ENCODE results near the gene THEM5.
"Not testable (repeated sequence)": the region's sequence is repeated elsewhere in the genome, so short reads cannot be mapped to it uniquely, and the experiment has no call there.

THEM5 gene, protein sequence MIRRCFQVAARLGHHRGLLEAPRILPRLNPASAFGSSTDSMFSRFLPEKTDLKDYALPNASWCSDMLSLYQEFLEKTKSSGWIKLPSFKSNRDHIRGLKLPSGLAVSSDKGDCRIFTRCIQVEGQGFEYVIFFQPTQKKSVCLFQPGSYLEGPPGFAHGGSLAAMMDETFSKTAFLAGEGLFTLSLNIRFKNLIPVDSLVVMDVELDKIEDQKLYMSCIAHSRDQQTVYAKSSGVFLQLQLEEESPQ

DNA sequence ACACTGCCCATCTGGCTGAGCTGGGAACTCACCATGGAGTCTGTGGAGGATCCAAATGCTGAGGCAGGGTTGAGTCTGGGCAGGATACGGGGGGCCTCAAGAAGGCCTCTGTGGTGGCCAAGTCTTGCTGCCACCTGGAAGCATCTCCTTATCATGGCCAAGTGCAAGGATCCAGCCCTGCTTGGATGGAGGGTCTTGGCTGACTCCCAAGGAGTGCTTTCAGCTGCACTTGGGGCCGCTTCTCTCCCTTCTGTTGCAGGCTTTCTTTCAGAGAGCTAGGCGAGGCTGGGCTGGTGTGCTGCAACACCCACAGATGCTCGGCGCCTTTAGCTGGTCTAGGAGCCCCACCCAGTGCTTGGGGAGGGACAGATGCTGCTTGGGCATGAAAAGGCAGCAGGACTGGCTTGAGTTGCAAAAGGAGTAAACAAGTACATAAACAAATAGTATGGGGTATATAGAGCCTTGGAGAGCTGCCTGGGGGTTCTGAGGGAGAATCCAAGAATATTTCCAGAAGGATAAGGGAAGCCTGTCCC is at the start of gene THEM5:
Gene THEM5 (minus strand): TSS at position 302 of the 533 bp plus-strand sequence. CDS start 147 bp downstream, at position 155.
- no peak for DNase-seq (ENCODE audit: low spot score)

DNA sequence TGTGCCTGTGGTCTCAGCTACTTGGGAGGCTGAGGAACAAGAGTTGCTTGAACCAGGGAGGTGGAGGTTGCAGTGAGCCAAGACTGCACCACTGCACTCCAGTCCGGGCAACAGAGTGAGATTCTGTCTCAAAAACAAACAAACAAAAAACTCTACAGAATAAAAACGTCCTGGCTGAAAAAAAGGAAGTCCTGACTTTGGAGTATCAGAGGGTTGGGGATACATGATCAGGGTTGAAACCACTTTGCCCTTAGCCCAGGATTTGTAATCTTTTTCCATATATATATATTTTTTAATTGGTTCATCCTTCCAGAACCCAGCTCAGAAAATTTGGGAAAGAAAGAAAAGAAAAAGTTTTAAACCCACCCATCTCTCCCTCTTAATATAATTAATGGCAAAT is 49.3 kb upstream of the THEM5 start:
- DNase-seq (ENCODE audit: low spot score) = no peak

DNA sequence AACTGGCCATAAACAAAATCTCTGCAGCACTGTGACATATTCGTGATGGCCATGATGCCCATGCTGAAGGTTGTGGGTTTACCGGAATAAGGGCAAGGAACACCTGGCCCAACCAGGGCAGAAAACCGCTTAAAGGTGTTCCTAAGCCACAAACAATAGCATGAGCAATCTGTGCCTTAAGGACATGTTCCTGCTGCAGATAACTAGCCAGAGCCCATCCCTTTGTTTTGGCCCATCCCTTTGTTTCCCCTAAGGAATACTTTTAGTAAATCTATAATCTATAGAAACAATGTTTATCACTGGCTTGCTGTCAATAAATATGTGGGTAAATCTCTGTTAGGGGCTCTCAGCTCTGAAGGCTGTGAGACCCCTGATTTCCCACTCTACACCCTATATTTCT is 47.3 kb upstream of the THEM5 start:
- DNase-seq (ENCODE audit: low spot score) = not testable (repeated sequence)

DNA sequence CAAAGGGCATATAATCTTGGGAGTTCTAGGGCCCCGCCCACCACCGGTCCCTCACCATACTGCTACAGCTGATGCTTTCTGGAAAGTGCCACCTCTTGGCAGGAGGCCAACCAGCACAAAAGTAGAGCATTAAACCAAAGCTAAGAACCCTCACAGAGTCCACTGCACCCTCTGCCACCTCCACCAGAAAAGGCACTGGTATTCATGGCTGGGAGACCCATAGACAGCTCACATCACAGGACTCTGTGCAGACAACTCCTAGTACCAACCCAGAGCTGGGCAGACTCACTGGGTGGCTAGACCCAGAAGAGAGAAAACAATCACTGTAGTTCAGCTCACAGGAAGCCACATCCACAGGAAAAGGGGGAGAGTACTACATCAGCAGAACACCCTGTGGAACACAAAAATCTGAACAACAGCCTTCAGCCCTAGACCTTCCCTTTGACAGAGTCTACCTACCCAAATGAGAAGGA is 45.0 kb upstream of the THEM5 start:
- no peak for DNase-seq (ENCODE audit: low spot score)

DNA sequence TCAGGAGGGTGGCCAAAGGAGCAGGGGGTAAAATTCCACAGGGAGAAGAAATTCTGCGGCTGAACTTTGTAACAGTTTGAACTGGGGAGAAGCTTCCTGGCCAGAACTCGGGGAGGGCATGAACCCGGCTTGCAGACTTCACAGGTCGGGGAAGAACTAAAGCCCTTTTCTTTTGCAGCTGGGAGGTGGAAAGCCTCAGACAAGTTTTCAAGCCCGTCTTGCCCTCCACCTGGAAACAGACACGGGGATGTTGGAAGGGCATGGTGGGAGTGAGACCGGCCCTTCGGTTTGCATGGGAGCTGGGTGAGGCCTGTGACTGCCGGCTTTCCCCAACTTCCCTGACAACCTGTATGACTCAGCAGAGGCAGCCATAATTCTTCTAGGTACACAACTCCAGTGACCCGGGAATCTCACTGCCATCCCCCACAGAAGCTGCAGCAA is 44.5 kb upstream of the THEM5 start:
- no peak for DNase-seq (ENCODE audit: low spot score)

DNA sequence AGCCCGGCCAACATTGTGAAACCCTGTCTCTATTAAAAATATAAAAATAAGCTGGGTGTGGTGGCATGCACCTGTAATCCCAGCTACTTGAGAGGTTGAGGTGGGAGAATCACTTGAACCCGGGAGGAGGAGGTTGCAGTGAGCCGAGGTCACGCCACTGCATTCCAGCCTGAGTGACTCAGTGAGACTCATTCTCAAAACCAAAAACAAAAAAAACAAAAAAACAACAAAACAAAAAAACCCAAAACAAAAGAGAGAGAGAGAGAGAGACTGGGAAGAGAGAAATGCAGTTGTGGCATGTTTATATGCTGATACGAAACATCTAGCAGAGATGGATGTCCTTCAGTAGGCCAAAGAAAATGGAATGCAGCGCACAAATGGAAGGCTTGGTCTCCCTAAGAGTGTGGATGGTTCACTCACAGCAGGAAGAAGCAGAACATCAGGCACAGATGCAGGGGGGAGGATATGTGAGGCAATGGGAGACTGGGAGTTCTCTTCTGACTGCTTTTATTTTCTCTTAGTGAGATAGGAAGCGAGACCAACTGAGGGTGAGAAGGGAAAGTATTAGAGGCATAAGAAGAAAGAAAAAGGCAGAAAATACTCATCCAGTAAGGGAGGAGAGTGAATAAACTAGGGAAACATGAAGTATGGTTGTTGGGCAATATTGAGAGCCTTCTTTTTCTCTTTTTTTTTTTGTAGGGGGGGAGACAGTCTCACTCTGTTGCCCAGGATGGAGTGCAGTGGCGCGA is 39.8 kb upstream of the THEM5 start:
- no peak for DNase-seq (ENCODE audit: low spot score)

DNA sequence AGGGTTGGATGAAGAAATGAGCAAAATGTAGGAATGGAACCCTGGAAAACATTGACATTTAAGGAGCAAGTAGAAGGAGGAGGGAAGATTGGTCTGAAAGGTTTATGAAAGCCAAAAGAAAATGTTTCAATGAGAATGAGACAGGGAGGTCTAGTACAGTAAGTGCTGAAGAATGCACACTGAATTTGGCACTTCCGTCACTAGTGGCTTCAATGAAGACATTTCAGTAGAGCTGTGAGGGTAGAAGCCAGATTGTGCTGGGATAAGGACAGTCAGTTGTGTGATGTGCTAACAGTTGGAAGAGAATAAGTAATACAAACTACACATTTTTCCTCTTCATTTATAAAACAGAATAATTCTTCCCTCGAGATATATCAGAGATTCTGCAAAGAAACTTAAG is 38.7 kb upstream of the THEM5 start:
- DNase-seq (ENCODE audit: low spot score) = no peak

DNA sequence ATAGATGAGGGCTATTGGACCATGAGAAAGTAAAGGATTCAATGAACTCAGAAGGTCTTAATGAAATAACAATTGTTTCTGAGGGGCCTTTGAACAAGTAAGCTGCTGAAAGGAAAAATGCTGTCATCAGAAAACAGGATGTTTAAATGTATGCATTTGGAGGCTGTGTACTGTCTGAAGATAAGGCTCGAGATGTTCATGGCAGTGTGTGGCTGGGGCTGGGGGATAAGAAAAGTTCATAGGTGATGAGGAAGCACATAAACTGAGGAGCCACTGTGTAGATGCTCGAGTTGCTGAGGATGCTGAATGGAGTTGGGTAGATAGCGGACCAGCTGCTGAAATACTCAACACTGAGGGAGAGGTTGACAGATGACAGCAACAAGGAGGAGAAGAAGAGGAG is 38.0 kb upstream of the THEM5 start:
- DNase-seq (ENCODE audit: low spot score) = no peak

DNA sequence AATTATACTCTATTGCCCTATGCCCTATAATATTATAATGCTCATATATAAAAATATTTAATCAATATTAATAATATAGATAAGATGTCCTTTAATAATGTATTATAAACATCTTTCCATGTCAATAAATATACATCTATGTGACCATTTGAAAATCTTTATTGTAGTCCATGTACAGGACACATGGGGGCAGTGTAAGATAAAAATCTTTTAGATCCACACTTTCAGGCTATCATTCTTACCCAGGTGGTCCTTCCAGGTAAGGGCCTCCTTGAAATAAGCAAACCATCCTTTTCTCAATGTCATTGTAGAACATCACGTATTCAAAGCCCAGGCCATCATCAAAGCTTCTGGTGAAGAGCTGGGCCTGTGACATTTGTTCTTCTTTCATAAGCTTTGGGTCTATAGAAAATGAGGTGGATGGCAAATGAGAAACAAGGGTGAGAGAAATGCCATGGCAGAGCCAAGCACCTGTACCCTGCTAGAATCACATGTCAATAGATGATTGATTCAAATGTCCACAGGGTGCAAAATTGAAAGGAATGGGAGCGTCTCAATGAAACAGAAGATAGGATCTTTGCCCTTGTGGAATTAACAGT is 35.6 kb upstream of the THEM5 start:
- peak; percentile 41 for DNase-seq (ENCODE audit: low spot score)

DNA sequence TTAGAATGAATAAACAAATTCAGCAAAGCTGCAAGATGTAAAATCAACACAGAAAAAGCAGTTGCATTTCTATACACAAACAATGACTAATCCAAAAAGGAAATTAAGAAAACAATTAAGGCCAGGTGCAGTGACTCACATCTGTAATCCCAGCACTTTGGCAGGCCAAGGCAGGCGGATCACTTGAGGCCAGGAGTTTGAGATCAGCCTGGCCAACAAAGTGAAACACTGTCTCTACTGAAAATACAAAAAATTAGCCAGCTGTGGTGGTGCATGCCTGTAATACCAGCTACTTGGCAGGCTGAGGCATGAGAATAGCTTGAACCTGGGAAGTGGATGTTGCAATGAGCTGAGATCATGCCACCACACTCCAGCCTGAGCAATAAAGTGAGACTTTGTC is 33.5 kb upstream of the THEM5 start:
- DNase-seq (ENCODE audit: low spot score) = no peak

DNA sequence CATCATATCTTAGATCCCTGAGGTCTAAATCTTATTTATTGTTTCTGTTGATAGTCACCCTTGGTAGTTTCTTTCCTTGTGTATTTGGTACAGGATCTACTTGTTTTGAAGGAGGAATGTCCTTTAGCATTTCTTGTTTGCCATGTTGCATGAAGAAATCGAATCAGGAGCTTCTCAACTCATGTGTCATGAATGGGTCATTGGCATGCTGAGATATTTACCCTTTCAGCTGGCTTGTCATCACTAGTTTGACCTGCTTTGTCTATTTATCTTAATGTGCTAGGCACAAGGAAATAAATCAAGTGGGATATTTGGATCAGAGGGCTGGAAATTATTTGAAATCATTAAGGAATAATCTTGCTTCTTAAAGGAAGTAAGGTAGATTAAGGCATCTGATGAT is 32.0 kb upstream of the THEM5 start:
- no peak for DNase-seq (ENCODE audit: low spot score)

DNA sequence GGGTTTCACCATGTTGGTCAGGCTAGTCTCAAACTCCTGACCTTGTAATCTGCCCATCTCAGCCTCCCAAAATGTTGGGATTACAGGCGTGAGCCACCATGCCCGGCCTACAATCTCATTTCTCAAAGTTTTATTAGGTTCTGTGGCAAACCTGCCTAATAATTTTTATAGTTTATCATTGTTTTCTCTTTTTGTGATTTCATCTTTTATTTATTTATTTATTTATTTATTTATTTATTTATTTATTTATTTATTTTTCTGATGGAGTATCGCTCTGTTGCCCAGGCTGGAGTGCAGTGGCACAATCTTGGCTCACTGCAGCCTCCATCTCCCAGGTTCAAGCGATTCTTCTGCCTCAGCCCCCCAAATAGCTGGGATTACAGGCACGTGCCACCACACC is 31.4 kb upstream of the THEM5 start:
- DNase-seq (ENCODE audit: low spot score) = not testable (repeated sequence)

DNA sequence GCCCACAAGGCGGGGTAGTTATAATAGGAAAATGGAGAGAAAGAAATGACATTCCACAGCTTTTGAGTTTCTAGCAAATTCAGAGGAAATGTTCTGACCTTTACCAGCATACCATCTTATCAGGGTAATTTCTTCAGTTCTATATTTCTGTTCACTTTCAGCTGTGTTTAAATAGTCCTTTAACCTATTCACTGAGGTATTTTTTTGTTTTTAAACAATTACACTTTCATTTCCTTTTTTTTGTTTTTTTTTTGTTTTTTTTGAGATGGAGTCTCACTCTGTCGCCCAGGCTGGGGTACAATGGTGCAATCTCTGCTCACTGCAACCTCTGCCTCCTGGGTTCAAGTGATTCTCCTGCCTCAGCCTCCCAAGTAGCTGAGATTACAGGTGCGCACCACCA is 30.9 kb upstream of the THEM5 start:
- not testable (repeated sequence) for DNase-seq (ENCODE audit: low spot score)

DNA sequence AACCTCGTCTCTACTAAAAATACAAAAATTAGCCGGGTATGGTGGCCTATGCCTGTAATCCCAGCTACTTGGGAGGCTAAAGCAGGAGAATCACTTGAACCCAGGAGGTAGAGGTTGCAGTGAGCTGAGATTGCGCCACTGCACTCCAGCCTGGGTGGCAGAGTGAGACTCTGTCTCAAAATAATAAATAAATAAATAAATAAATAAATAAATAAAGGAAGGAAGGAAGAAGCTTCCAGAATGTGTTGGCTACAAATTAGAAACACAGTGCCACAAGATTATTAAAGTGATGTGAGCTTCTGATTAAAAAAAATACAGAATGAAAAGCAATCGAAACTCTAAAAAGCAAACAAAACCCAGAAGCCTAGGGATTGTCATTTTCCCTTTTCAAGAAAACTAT is 30.4 kb upstream of the THEM5 start:
- not testable (repeated sequence) for DNase-seq (ENCODE audit: low spot score)

DNA sequence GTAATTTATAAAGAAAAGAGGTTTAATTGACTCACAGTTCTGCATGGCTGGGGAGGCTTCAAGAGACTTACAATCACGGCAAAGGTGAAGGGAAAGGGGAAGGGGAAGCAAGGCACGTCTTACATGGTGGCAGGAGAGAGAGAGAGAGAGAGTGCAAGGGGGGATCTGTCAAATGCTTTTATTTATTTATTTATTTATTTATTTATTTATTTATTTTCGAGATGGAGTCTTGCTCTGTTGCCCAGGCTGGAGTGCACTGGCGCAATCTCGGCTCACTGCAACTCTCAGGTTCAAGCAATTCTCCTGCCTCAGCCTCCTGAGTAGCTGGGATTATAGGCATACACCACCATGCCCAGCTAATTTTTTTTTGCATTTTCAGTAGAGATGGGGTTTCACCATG is 29.4 kb upstream of the THEM5 start:
- DNase-seq (ENCODE audit: low spot score) = not testable (repeated sequence)

DNA sequence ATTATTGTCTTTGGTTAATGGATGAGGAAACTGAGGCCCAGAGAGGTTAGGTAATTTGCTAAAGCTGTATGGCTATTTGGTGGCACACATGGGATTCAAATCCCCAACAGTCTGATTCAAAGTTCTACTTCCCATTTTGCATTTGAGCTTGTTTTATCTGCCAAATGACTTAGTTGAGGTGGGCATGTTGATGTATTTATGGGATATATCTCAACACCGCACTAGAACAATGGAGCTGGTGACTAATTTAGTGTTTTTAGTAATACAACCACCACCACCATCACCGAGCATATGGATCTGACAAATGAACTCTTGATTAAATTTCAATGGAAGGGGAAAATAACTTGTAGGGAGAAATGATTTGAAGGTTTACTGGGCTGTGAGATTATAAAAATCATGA is 29.0 kb upstream of the THEM5 start:
- no peak for DNase-seq (ENCODE audit: low spot score)

DNA sequence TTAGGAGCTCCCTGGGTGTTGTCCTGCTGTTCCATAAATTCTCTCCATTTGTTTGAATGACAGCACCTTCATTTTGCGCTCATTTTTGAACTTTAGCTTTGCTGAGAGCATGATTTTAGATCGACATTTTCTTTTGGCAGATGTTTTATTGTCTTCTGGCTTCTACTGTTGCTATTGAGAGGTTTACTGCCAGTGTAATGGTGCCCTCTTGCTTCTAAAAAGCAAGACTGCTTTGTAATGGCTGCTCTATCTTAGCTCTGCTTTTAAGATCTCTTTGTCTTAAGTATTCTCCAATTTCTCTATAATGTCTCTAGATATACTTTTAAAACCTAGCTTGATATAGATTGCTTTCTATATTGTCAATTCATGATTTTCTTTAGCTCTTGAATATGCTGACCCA is 28.0 kb upstream of the THEM5 start:
- no peak for DNase-seq (ENCODE audit: low spot score)

DNA sequence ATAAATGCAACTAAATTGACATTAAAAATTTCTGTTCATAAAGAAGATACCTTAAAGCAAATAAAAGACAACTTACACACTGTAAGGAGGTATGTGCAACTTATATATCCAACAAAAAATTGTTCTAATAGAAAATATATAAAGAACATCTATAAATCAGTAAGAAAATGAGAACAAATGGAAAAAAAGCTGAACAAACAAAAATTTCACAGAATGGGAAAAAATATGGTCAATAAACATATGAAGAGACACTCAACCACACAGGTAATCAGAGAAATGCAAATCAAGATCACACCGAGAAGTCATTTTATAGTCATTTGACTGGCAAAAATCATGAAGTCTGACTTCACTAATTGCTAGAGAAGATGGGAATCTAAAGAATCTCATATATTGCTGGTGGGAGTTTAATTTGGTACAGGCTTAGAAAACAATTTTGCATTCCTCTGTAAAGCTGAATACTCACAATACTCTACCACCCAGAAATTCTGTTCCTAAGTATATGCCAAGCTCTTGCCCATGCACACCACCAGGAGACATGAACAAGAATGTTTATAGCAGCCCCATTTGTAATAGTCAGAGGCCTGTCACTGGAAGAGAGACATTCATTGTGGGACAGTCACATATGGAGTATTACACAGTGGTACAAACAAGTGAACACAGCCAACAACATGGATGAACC is 22.0 kb upstream of the THEM5 start:
- no peak for DNase-seq (ENCODE audit: low spot score)

DNA sequence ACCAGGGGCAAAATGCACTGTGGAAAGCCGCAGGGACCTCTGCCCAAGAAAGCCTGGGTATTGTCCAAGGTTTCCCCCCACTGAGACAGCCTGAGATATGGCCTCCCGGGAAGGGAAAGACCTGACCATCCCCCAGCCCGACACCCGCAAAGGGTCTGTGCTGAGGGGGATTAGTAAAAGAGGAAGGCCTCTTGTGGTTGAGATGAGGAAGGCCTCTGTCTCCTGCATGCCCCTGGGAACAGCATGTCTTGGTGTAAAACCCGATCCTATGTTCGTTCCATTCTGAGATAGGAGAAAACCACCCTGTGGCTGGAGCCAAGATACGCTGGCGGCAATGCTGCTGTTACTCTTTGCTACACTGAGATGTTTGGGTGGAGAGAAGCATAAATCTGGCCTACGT is 19.3 kb upstream of the THEM5 start:
- not testable (repeated sequence) for DNase-seq (ENCODE audit: low spot score)

DNA sequence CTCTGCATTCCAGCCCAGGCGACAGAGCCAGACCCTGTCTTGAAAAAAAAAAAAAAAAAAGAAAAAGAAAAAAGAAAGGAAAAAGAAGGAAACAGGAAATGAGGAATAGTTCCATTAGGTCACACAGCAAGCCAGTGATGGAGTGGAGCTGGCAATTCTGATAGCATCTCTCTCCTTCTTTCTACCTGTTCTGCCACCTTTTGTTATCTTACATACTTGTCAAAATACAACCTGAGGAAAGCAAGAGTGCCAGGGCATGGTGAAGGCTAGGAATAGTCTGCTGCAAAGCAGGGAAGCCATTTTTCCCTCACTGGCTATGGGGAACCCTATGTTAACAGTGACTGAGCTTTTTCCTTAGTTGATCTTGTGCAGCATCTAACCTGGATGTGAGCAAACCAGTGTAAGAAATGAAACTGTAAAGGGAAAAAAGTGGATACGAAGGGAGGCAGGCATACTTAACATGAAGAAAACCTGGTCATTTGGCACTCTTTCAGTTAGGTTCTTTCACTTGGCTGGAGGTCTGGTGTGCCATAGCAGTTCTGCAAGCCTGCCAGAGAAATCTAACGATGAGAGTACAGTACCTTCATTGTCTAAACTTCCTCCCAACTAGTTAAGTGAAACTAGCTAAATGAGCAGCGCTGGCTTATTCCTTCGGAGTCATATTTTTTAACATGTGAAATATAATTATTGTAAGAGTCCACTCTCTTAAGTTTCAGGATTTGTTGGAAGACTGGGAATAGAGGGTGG is 17.9 kb upstream of the THEM5 start:
- DNase-seq (ENCODE audit: low spot score) = no peak

DNA sequence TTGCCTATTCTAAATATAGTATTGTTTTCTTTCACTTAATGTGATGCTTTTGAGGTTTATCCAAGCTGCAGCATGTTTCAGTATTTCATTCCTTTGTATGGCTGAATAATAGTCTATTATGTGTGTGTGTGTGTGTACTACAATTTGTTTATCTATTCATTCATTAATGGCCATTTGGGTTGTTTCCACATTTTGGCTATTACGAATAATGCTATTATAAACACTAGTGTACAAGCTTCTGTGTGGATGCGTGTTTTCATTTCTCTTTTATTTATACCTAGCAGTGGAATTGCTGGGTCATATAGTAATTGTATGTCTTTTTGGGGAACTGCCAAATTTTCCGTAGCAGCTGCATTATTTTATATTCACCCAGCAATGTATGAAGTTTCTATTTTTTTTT is 15.0 kb upstream of the THEM5 start:
- DNase-seq (ENCODE audit: low spot score) = no peak
